Tibial nerve (tissue), 4 donors: Measurements from ENCODE around the gene PNPLA6. TPM values are rescaled to one million over a fixed set of nuclear protein-coding genes. Genes with fewer than 3 reads are reported as not detected.
"Not testable (repeated sequence)": the region's sequence is repeated elsewhere in the genome, so short reads cannot be mapped to it uniquely, and the experiment has no call there.

Source experiments
- DNase-seq, 2 donors: peaks; one replicate each; pipeline ENCODE4 v3.0.0-alpha.2; 2019; ENCODE audit warnings: low spot score in 2 of 2
- H3K27ac ChIP-seq, 4 donors: fragments of 200-600 bp; sonication (generic) in 3 of 4; one replicate each; pipeline ENCODE4 v1.5.1; 2017 to 2019; ENCODE audit warnings: mild to moderate bottlenecking in 1 of 4
- H3K27me3 ChIP-seq, 2 donors: fragments of 200-600 bp; sonication (generic) in 1 of 2; one replicate each; pipeline versions ENCODE4 v1.5.1 to v1.6.0; 2017 to 2019
- H3K36me3 ChIP-seq, 3 donors: fragments of 200-600 bp; sonication (generic); one replicate each; pipeline ENCODE4 v1.5.1; 2018 to 2019
- H3K4me1 ChIP-seq, 4 donors: fragments of 200-600 bp; sonication (generic) in 3 of 4; one replicate each; pipeline ENCODE4 v1.5.1; 2017 to 2019
- H3K4me3 ChIP-seq, 4 donors: fragments of 200-600 bp; sonication (generic) in 3 of 4; one replicate each; pipeline ENCODE4 v1.5.1; 2017 to 2019; ENCODE audit warnings: mild to moderate bottlenecking in 1 of 4, moderate library complexity in 1 of 4
- H3K9me3 ChIP-seq, 4 donors: fragments of 200-600 bp; sonication (generic) in 3 of 4; one replicate each; pipeline ENCODE4 v1.5.1; 2017 to 2019
- CTCF ChIP-seq, 5 experiments: fragments of 200-600 bp in 3 of 5; fragments of 450-650 bp in 2 of 5; sonication (generic) in 3 of 5; IDR thresholded peaks; one replicate each; pipeline ENCODE4 v1.5.1; 2016 to 2019; ENCODE audit warnings: antibody characterized with exemption in 5 of 5, mild to moderate bottlenecking in 3 of 5, moderate library complexity in 2 of 5
- EP300 ChIP-seq, 2 donors: sonication (generic); formaldehyde crosslinking; IDR thresholded peaks; one replicate each; pipeline ENCODE4 v1.6.1; 2017; ENCODE audit warnings: antibody characterized with exemption in 2 of 2, mild to moderate bottlenecking in 1 of 2
- POLR2A ChIP-seq, 2 donors: fragments of 450-650 bp; IDR thresholded peaks; one replicate each; pipeline ENCODE4 v1.6.1; 2017; ENCODE audit warnings: antibody characterized with exemption in 2 of 2, mild to moderate bottlenecking in 2 of 2, moderate library complexity in 2 of 2
- WGBS, 2 donors: methylation state at CpG; one replicate each; pipeline ENCODE4 v1.1.5; 2018; 5-methylcytosine and 5-hydroxymethylcytosine counted together
- total RNA-seq, 4 donors: library from RNA; depleted of rRNA; stranded (reverse); fragments of >200 nt; gene quantifications; one replicate each; pipeline ENCODE4 v1.1.0, GENCODE V29; 2016

The PNPLA6 gene
- total RNA-seq, 4 donors from 2014 or later = 66.3 to 138 (median 68.3) TPM

- Histone ChIP-seq H3K27me3 (no peaks in the 10 kb centered on the region), H3K9me3 (no peaks in the 10 kb centered on the region), H3K4me1 (peaks cover 0 to 18% (median 7%) of the 10 kb centered on the region in 4 donors), H3K4me3 (peak overlapping the region; percentile 64 to 92 (median 82)), H3K36me3 (peaks cover 0 to 59% (median 7%) of the 10 kb centered on the region in 3 donors), H3K27ac (peak overlapping the region; percentile 80 to 98 (median 92))
- DNase-seq = peak in 1 of 2 donors; percentile 69
- TF ChIP-seq POLR2A (IDR thresholded peaks at IDR 0.05) (no peak), EP300 (IDR thresholded peaks at IDR 0.05) (no peak), CTCF (IDR thresholded peaks at IDR 0.05) (peak in 2 of 5 experiments; percentile 5 to 16)
- WGBS, 2 donors = 0% methylated on average over 22 to 23 of the region's 27 CpGs
These were observed 928 bp upstream of the PNPLA6 start for GRCh38 chr19:7534531-7535046.

GRCh38 chr19:7535998-7536695 lies 630 bp downstream of the PNPLA6 start:
- H3K27ac ChIP-seq = peak overlapping the region; percentile 80 to 98 (median 92)

GRCh38 chr19:7538990-7539389 lies 3.5 kb downstream of the PNPLA6 start:
- not testable (repeated sequence) for H3K9me3 ChIP-seq, DNase-seq, H3K4me3 ChIP-seq, H3K4me1 ChIP-seq, H3K27ac ChIP-seq, H3K27me3 ChIP-seq
- 96 to 99% methylated on average over 5 of the region's 5 CpGs for WGBS, 2 donors
- H3K36me3 ChIP-seq = peaks cover 0 to 72% (median 19%) of the 10 kb centered on the region in 3 donors

More at GRCh38 chr19:7535998-7536695, 630 bp downstream of the PNPLA6 start:
- TF ChIP-seq POLR2A (IDR thresholded peaks at IDR 0.05) = no peak
- no peak for TF ChIP-seq EP300 (IDR thresholded peaks at IDR 0.05)
- Histone ChIP-seq H3K9me3 (no peaks in the 10 kb centered on the region), H3K4me1 (peaks cover 0 to 18% (median 7%) of the 10 kb centered on the region in 4 donors), H3K36me3 (peaks cover 0 to 59% (median 19%) of the 10 kb centered on the region in 3 donors), H3K4me3 (peak overlapping the region; percentile 64 to 92 (median 82)), H3K27me3 (no peaks in the 10 kb centered on the region)
- WGBS, 2 donors = 25 to 26% methylated on average over 19 to 26 of the region's 30 CpGs
- DNase-seq = no peak

GRCh38 chr19:7539827-7540425 lies 4.4 kb downstream of the PNPLA6 start:
- 89 to 93% methylated on average over 25 to 26 of the region's 28 CpGs for WGBS, 2 donors
- Histone ChIP-seq H3K4me3 (no peak overlapping the region), H3K4me1 (peaks cover 0 to 10% (median 4%) of the 10 kb centered on the region in 4 donors), H3K9me3 (no peaks in the 10 kb centered on the region), H3K27ac (no peak overlapping the region), H3K27me3 (no peaks in the 10 kb centered on the region), H3K36me3 (peaks cover 0 to 82% (median 19%) of the 10 kb centered on the region in 3 donors)
- no peak for DNase-seq
- no peak for TF ChIP-seq CTCF (IDR thresholded peaks at IDR 0.05)

- DNase-seq = no peak
- no peaks in the 10 kb centered on the region for H3K27me3 ChIP-seq
- H3K4me3 ChIP-seq = no peak overlapping the region
- 79 to 81% methylated on average over 24 to 32 of the region's 39 CpGs for WGBS, 2 donors
- H3K4me1 ChIP-seq = peaks cover 0 to 8% (median 3%) of the 10 kb centered on the region in 4 donors
- H3K36me3 ChIP-seq = peaks cover 0 to 91% (median 19%) of the 10 kb centered on the region in 3 donors
- no peaks in the 10 kb centered on the region for H3K9me3 ChIP-seq
- TF ChIP-seq EP300 (IDR thresholded peaks at IDR 0.05) = no peak
- TF ChIP-seq CTCF (IDR thresholded peaks at IDR 0.05) = no peak
- no peak for TF ChIP-seq POLR2A (IDR thresholded peaks at IDR 0.05)
- no peak overlapping the region for H3K27ac ChIP-seq
These were observed 5.4 kb downstream of the PNPLA6 start for GRCh38 chr19:7540761-7541474.
